Endothelial cell of umbilical vein (primary cell): ENCODE data around the gene DPPA4.

Source experiments
- CTCF ChIP-seq, 2 donors: IDR thresholded peaks; 1 replicate in 1 of 2; 2 replicates in 1 of 2; pipeline ENCODE4 v1.5.1; 2011; ENCODE audit warnings: low read length in 2 of 2, mild to moderate bottlenecking in 2 of 2, moderate library complexity in 2 of 2, control low read depth in 1 of 2, inconsistent platforms in 1 of 2, low read depth in 1 of 2; ENCODE audit not compliant: insufficient read depth in 1 of 2; ENCODE audit errors: extremely low read depth in 1 of 2
- EZH2 ChIP-seq: IDR thresholded peaks from 2 replicates; pipeline ENCODE4 v1.6.1; 2012; ENCODE audit warnings: borderline replicate concordance, low read depth, mild to moderate bottlenecking, moderate library complexity, low read length, inconsistent platforms; ENCODE audit not compliant: severe bottlenecking
- FOS ChIP-seq: IDR thresholded peaks from 2 replicates; pipeline ENCODE4 v1.6.1; 2011; ENCODE audit warnings: mild to moderate bottlenecking, low read length, moderate library complexity, borderline replicate concordance; ENCODE audit not compliant: insufficient read depth
- GATA2 ChIP-seq: IDR thresholded peaks from 2 replicates; pipeline ENCODE4 v1.7.0; 2011; ENCODE audit warnings: low read depth, mild to moderate bottlenecking, moderate library complexity, mixed read lengths, low read length; ENCODE audit not compliant: insufficient read length, insufficient read depth
- JUN ChIP-seq: IDR thresholded peaks from 2 replicates; pipeline ENCODE4 v1.6.1; 2011; ENCODE audit warnings: borderline replicate concordance, low read depth; ENCODE audit not compliant: insufficient read length, insufficient read depth
- MAX ChIP-seq: IDR thresholded peaks from 2 replicates; pipeline ENCODE4 v1.6.1; 2011; ENCODE audit not compliant: insufficient read depth, insufficient read length
- MYC ChIP-seq: IDR thresholded peaks from one replicate; pipeline ENCODE4 v1.6.1; 2011; ENCODE audit warnings: mild to moderate bottlenecking, low read depth, low read length
- POLR2A ChIP-seq: IDR thresholded peaks from 2 replicates; pipeline ENCODE4 v1.6.1; 2012; ENCODE audit warnings: low read depth, mild to moderate bottlenecking, control low read depth, low read length
- POLR2AphosphoS5 ChIP-seq: IDR thresholded peaks from 2 replicates; pipeline ENCODE4 v1.6.1; 2012; ENCODE audit warnings: low read depth, mild to moderate bottlenecking, control low read depth, low read length, moderate library complexity; ENCODE audit not compliant: insufficient read depth

GRCh38 chr3:109331692-109332091, 5.7 kb downstream of the DPPA4 start:
- TF ChIP-seq POLR2AphosphoS5: no peak
- no peak for TF ChIP-seq POLR2A
- TF ChIP-seq CTCF (IDR thresholded peaks at IDR 0.05; ENCODE audit: extremely low read depth in 1 of 2, insufficient read depth in 1 of 2, low read depth in 1 of 2, low read length in 2 of 2): no peak
- TF ChIP-seq MAX: no peak
- no peak for TF ChIP-seq EZH2
- no peak for TF ChIP-seq MYC
- TF ChIP-seq FOS: no peak
- no peak for TF ChIP-seq GATA2
- TF ChIP-seq JUN: no peak
